Stimulated activated CD4-positive, alpha-beta T cell treated with anti-CD3 and anti-CD28 coated beads, Interleukin-2, amount 100 ng/mL, for 4 hours (primary cell): Measurements from ENCODE around the gene HTR1B.

Source experiments
- DNase-seq: peaks from one replicate; pipeline ENCODE4 v3.0.0-alpha.2; 2020; ENCODE audit warnings: low read depth

HTR1B gene

DNA sequence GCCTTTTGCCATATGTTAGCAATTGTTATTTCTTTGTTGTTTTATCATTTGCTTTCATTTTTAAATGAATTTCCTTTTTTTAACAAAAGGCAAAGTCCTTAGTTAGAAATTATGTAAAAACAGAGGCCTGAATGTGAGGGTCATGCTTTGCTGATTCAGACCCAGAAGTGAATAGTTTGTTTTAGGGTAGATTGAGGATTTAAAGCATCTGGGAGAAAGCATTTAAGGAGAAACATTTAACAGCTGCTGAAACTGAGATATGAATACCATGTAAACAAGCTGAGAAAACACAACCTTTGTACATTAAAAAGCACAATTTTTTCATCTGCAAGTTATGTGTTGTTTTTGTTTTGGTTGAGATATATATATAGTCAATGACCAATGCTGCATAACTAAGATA lies 8.0 kb downstream of the HTR1B start:
- no peak for DNase-seq

DNA sequence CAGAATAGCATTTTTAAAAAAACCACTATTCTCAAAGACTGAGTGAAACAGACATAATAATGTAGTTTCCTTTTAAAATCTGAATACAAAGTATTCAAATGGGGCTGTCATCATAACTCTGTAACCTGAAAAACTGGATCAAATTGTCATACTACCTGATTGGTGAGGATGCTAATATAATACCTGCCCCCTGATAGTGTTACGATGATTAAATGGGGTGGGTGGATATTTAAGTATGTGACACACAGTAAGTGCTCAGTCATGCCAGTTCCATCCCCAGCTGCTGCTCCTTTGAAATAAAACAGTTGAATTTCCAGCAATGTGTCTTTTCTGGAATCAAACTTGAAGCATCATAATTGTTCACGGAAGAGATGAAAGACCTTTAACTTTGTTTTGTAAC lies 8.9 kb downstream of the HTR1B start:
- no peak for DNase-seq

DNA sequence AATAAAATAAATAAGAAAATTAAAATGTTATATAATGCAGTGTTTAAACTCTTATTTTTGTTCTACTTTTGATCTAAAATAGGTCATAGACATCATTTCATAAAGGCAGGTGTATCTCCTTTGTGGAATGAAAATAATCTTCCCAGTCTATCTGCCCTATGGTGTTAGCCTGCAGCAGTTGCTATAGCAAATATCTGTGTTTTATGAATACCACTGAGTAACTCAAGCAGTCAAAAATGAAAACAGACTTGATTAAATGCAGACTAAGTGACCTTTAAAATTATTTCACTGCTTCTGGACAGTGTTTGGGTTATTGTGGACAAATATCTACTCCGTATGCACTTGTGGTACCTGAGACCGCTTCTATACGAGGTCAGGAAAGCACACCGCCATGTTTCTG lies 11.8 kb downstream of the HTR1B start:
- no peak for DNase-seq

DNA sequence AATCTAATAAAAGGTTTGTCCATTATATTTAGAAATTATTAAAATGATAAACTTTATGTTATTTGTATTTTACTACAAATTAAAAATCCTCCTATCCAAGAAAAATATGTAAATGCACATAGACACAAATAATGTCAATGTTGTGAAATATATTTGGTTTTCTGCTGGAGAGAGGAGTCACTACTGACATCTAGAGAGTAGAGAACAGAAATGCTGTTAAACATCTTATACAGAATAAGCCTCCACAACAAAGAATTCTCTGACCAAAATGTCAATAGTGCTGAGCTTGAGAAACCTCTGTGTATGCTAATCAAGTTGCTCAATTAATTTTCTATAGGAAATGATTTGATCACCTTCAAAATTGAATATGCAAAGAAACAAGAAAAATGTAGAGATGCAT lies 12.4 kb downstream of the HTR1B start:
- no peak for DNase-seq

DNA sequence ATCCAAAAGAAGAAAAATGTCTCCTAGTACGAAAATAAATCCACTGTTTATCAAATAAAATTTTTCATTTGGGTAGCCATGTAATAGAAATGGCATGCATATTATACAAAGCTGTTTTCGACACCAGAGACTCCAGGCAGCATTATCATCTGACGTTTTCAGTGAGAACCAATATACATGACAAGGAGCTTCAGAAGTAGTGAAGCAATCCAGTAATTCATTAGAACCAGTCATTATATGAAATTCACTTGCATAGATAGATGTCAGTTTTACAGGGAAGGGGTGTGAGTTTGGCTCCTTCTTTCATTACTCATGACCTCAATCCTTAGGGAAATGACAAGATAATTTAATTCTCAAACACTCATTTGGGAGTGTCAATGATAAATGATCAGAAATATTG lies 14.7 kb downstream of the HTR1B start:
- DNase-seq = no peak

DNA sequence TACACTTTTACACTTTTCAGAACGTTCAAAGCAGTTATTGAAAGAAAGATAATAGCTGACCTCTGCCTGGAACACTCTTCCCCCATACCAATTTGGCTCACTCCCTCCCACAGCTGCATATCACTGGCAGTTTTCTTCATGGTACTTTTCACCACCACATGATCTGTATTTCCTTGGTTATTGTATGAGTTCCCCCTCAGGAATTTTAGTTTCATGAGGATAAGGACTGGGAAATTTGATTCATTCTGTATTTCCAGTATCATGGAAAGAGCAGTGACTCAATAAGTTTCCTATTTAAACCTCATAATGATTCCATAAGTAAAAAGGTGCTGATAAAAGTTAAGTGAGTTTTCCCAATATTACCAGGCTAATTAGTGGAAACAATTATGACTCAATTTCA lies 16.0 kb downstream of the HTR1B start:
- DNase-seq = no peak

DNA sequence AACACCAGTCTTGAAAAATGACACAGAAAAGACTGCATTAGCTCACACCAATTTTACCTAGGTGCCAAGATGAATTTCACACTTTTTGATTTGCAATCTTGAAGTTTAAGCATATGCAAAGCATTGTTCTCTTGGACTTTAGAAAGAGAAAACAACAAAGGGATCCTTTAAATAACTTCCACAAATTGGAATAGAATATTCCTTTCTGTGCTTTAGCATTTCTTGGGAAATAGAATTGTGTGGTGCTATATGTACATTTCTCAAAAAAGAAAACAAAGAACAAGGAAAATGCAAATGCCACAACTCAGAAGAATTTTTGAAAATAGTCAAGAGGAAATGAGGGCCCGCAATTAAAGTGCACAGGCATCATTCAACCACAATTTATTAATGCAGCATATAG lies 17.0 kb downstream of the HTR1B start:
- DNase-seq = no peak

DNA sequence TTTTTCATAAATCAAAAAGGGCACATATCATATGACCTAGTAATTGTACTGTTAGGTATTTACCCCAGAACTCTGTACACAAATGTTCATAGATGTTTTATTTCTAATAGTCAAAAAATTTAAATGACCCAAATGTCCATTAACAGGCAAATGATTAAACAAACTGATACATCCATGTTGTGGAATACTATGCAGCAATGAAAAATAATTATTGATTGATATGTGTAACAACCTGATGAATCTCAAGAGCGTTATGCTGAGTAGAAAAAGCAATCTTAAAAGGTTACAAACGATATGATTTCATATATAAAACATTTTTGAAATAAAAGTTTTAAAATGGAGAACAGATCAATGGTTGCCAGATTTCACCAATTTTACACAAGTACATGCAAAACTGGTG lies 18.1 kb downstream of the HTR1B start:
- no peak for DNase-seq

DNA sequence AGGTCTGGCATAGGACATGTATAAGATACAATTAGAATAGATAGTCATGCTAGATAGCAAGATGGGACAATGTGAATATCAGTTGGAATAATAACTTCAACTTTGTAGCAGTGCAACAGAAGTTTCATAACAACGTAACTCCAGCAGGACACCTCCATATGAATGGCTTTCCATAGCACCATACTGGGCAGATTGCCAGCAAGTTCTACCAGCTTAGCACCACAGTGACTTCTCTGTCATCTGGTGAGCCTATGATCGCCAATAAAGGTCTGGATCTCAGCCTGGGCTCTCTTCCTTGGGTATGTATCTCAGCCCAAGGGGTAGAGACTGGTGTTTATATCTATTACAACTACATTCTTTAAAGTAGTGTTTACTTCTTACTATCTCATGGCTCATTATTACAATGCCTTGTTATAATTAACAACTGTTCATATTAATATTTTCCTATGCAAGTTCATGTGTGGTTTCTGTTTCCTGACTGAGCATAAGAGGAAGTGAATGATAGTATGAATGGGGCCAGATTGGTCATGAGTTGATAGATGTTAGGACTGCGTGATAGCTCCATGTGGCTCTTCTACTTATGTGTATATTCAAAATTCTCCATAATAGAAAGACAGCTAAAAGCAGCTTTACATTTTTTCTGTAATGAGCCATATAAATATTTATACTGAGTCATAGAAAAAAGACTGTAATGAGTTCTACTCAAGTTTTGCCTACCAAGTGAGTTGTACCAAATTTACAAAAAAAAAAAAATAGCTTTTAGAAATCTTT lies 22.9 kb downstream of the HTR1B start:
- no peak for DNase-seq

DNA sequence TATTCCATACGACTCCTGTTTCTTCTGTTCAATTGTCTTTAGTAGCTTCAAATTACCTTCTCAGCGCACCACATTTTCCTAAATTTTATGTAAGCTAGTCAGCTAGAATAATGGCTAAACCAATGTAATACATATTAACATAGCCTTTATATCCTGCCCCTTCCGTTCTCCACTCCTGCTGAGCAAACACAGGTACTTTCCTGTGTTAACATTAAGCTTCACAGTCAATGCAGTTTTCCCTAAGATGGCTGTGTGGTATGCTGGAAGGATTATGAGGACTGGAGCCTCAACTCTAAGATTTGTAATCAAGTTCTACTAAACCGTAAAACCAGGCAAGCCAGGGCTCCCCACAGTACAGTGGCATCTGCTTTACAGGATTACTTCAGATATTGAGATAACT lies 29.4 kb downstream of the HTR1B start:
- DNase-seq = no peak

DNA sequence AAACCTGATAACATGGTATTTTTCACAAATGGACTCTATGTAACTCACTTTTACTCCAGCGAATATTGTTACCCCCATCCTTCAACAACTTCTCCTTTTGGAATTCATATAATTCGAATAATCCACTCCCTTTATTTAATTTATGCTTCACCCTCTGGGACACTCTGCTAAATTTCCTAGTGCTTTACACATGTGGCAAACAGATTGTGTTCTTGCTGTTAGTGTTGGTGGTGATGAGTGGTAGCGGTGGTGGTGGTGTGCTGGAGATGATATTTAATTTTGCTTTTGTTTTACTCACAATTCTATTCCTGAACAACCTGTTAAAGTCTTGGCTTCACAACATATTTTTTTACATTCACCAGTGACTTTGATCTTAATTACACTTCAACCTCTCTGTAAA lies 32.8 kb downstream of the HTR1B start:
- DNase-seq = no peak

DNA sequence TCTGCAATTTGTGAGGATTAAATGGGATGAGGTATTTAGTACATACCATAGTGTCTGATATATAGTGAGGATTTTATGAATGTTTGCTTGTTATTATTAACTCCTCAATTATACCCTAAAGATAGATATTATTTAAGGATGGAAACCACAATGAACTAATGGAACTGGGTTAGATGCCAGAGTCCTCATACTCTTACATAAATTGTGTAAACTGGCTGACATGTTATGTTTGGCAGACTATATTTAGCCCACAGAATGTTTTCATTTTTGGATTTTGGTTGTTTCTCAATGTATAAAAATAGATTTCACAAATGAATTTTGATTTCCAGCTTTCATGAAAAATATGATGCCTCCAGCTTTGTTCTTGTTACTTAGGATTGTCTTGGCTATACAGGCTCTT lies 37.6 kb downstream of the HTR1B start:
- no peak for DNase-seq

DNA sequence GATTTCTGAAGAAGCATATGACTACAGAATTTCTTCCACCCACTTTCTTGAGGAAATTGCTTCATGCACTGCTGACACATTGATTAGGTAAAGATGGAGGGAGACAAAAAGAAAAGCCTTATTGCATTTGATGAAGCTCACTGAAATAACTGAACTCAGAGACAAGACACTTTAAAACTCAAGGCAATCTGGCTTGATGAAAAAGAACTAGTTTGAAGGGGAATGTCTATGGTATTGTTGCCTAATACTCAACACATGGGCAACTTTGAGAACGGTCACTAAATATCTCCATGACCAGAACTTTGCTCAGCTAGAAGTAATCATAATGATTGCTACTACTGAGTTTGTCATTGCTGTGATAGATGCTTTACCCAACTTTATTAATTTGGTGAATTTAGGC lies 38.1 kb downstream of the HTR1B start:
- DNase-seq = no peak

DNA sequence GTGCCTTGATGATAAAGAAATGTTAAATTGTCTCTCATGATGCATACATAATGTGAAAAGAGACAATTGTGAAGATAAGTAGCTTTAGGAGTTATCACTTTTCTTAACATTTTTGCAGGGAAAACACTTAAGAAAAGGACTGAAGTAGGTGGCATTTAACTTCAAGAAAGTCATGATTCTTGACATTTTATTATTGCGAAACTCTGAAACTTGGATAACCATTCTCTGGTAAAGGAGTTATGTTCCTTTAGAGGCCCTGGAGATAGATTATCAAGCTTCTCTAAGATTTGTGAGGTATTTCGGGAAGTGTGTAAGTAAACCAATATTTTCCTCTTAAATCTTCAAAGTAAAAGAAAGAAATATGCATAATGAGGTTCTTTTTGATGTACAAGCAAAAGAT lies 38.5 kb downstream of the HTR1B start:
- DNase-seq = no peak

DNA sequence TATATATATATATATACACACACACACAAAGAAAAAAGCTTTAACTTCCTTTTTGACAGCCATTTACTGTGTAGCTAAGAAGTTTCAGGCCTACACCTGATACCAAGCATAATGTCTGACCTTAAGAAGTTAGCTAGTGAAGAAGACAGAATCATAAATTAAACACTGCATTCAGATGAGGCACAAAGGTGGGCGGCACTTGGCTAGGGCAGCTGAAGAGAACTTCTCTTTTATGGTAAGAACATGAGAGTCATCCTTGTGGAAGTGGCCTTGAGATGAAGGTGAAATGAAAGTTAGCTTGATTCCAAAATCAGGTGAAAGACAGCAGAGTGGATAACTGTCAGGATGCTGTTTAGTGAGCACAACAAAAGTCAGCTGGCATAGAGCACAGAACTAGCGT lies 46.5 kb downstream of the HTR1B start:
- DNase-seq = no peak

DNA sequence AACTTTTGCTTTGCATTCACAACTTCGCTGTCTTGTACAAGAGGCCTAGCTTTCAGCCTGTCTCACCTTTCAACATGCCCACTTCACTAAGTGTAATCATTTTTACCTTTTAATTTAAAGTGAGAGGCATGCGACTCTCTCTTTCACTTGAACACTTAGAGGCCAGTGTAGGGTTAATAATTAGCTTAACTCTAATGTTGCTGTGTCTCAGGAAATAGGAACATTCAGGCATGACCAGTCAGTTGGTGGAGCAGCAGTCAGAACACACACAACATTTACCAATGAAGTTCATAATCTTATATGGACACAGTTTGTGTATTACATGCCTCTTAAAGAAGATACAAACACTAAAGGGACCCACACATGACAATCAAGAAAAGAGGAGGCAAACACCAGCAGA lies 47.6 kb downstream of the HTR1B start:
- DNase-seq = no peak
